ENCODE results near the gene CLIC4.
"Not testable (repeated sequence)": the region's sequence is repeated elsewhere in the genome, so short reads cannot be mapped to it uniquely, and the experiment has no call there.

Gene CLIC4

GRCh38 chr1:24773618-24774017 lies 28.4 kb downstream of the CLIC4 start:
- DNase-seq (ENCODE audit: low read depth): no peak

- DNase-seq (ENCODE audit: low read depth): no peak
Measured at GRCh38 chr1:24775348-24775747, 30.1 kb downstream of the CLIC4 start.

- DNase-seq (ENCODE audit: low read depth): no peak
Measured at GRCh38 chr1:24775916-24776315, 30.7 kb downstream of the CLIC4 start.

- DNase-seq (ENCODE audit: low read depth): no peak
Measured at GRCh38 chr1:24776821-24777220, 31.6 kb downstream of the CLIC4 start.

GRCh38 chr1:24778141-24778540 lies 32.9 kb downstream of the CLIC4 start:
- no peak for DNase-seq (ENCODE audit: low read depth)

GRCh38 chr1:24779199-24779598 lies 34.0 kb downstream of the CLIC4 start:
- DNase-seq (ENCODE audit: low read depth): not testable (repeated sequence)

GRCh38 chr1:24779689-24780464 lies 34.6 kb downstream of the CLIC4 start:
- DNase-seq (ENCODE audit: low read depth): no peak

- not testable (repeated sequence) for DNase-seq (ENCODE audit: low read depth)
Measured at GRCh38 chr1:24780626-24781025, 35.4 kb downstream of the CLIC4 start.

GRCh38 chr1:24782689-24783088 lies 37.4 kb downstream of the CLIC4 start:
- DNase-seq (ENCODE audit: low read depth): no peak

GRCh38 chr1:24783713-24784112 lies 38.5 kb downstream of the CLIC4 start:
- DNase-seq (ENCODE audit: low read depth): no peak

- DNase-seq (ENCODE audit: low read depth): no peak
Measured at GRCh38 chr1:24786191-24786590, 40.9 kb downstream of the CLIC4 start.

GRCh38 chr1:24790490-24790889 lies 45.2 kb downstream of the CLIC4 start:
- no peak for DNase-seq (ENCODE audit: low read depth)

GRCh38 chr1:24793447-24794129 lies 48.3 kb downstream of the CLIC4 start:
- no peak for DNase-seq (ENCODE audit: low read depth)

- not testable (repeated sequence) for DNase-seq (ENCODE audit: low read depth)
Measured at GRCh38 chr1:24794130-24794502, 48.9 kb downstream of the CLIC4 start.

- DNase-seq (ENCODE audit: low read depth): no peak
Measured at GRCh38 chr1:24795236-24795635, 50.0 kb downstream of the CLIC4 start.

- DNase-seq (ENCODE audit: low read depth): no peak
Measured at GRCh38 chr1:24796524-24796923, 51.3 kb downstream of the CLIC4 start.

- DNase-seq (ENCODE audit: low read depth): not testable (repeated sequence)
Measured at GRCh38 chr1:24799242-24799641, 54.0 kb downstream of the CLIC4 start.

GRCh38 chr1:24801176-24801575 lies 55.9 kb downstream of the CLIC4 start:
- no peak for DNase-seq (ENCODE audit: low read depth)

GRCh38 chr1:24803220-24803619 lies 58.0 kb downstream of the CLIC4 start:
- DNase-seq (ENCODE audit: low read depth): no peak

GRCh38 chr1:24803987-24804530 lies 58.8 kb downstream of the CLIC4 start:
- DNase-seq (ENCODE audit: low read depth): no peak

- DNase-seq (ENCODE audit: low read depth): no peak
Measured at GRCh38 chr1:24805534-24806301, 60.5 kb downstream of the CLIC4 start.

GRCh38 chr1:24806588-24806987 lies 61.3 kb downstream of the CLIC4 start:
- no peak for DNase-seq (ENCODE audit: low read depth)

- DNase-seq (ENCODE audit: low read depth): not testable (repeated sequence)
Measured at GRCh38 chr1:24811494-24811893, 66.2 kb downstream of the CLIC4 start.

All from stimulated activated CD8-positive, alpha-beta memory T cell treated with anti-CD3 and anti-CD28 coated beads, Interleukin-15, amount 100 ng/mL, for 1 hour (primary cell).